Measurements from ENCODE around the gene CES2. TPM values are rescaled to one million over a fixed set of nuclear protein-coding genes. Genes with fewer than 3 reads are reported as not detected.

CES2 gene
- total RNA-seq, 1 experiment from 2014 or later = 35.4 TPM

DNA sequence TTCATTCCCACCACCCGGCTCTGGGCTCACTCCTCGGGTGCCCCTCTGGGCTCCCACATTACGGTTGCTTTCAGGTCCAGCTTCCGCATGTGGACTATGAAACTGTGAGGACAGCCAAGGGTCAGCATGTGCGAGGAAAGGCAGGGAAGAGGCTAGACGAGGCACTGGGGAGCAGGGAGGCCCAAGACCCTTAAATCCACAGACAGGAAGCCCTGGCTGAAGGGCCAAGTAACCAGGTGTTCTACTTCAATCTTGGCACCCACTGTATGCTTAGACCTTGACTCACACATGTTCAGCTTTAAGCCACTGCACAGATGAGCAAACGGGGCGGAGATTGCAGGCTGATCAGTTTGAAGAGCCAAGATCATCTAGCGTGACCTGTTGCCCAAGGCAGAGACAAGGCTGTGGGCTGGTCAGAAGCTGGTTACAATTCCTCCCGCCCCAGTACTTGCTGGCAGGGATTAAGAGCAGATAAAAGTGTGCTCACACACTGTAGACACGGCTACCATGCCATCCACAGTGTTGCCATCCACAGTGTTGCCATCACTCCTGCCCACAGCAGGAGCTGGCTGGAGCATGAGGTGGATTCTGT, 53.0 kb downstream of the CES2 start, which contains the start of gene CES4A:
Gene CES4A, plus strand, starts transcription at position 393 of the 592 bp plus-strand sequence. Its CDS starts 184 bp downstream, at position 577.
- ChIA-PET POLR2A (no interaction called here), RAD21 (ENCODE audit: low non-redundant PET in 1 of 2, low total read pairs in 2 of 2, uncharacterized antibody in 2 of 2, unreplicated experiment in 2 of 2) (no interaction called here), CTCF (no interaction called here)
- Histone ChIP-seq H3K4me1 (ENCODE audit: control insufficient read depth in 1 of 2, insufficient read depth in 2 of 2, low read length in 2 of 2) (peaks cover 0 to 3% of the 10 kb centered on the region in 2 experiments; a peak in 1 of 4 replicates), H3K27ac (ENCODE audit: low read depth, low read length) (no peak within 1 kb of the TSS), H3K4me3 (replicated peaks in 1 of 2; ENCODE audit: low read depth in 1 of 2, low read length in 2 of 2) (no peak within 1 kb of the TSS), H3K4me2 (ENCODE audit: low read length) (no peak within 1 kb of the TSS), H3K36me3 (ENCODE audit: control insufficient read depth in 1 of 2, insufficient read depth in 2 of 2, low read length in 2 of 2) (no peaks in the 10 kb centered on the region), H3K27me3 (ENCODE audit: insufficient read depth, low read length) (no peaks in the 10 kb centered on the region), H3K9me3 (ENCODE audit: control insufficient read depth in 1 of 2, insufficient read depth in 1 of 2, low read depth in 1 of 2, low read length in 2 of 2) (no peaks in the 10 kb centered on the region), H3K9ac (ENCODE audit: low read length) (no peak within 1 kb of the TSS), H3K79me2 (ENCODE audit: insufficient read depth, low read length) (no peaks in the 10 kb centered on the region), H4K20me1 (ENCODE audit: insufficient read depth) (no peaks in the 10 kb centered on the region), H3K9me2 (ENCODE audit: insufficient read depth) (no peaks in the 10 kb centered on the region), H2AFZ (ENCODE audit: low read depth, low read length, poor library complexity, severe bottlenecking) (no peak within 1 kb of the TSS)
- TF ChIP-seq ZNF274 (IDR thresholded peaks at IDR 0.05; ENCODE audit: low read depth, low read length) (no peak), SP1 (IDR thresholded peaks at IDR 0.05; ENCODE audit: low read depth) (no peak), CEBPB (IDR thresholded peaks at IDR 0.05; ENCODE audit: low read depth) (no peak), JUND (IDR thresholded peaks at IDR 0.05) (no peak), CBX3 (IDR thresholded peaks at IDR 0.05; ENCODE audit: low read depth) (no peak), ZBTB33 (IDR thresholded peaks at IDR 0.05; ENCODE audit: extremely low read depth, insufficient replicate concordance, low read length) (no peak), POLR2AphosphoS5 (IDR thresholded peaks at IDR 0.05; ENCODE audit: low read depth, low read length) (no peak), FOSL1 (IDR thresholded peaks at IDR 0.05; ENCODE audit: low read depth) (no peak), EGR1 (IDR thresholded peaks at IDR 0.05; ENCODE audit: low read depth) (no peak), YY1 (IDR thresholded peaks at IDR 0.05; ENCODE audit: extremely low read depth, insufficient replicate concordance, low read depth, low read length) (no peak), MAX (IDR thresholded peaks at IDR 0.05) (no peak), SIN3A (IDR thresholded peaks at IDR 0.05; ENCODE audit: low read depth) (no peak), ELF1 (IDR thresholded peaks at IDR 0.05; ENCODE audit: borderline replicate concordance, low read depth) (no peak), ZFX (IDR thresholded peaks at IDR 0.05) (no peak)
- TF ChIP-seq, protein P1, sequence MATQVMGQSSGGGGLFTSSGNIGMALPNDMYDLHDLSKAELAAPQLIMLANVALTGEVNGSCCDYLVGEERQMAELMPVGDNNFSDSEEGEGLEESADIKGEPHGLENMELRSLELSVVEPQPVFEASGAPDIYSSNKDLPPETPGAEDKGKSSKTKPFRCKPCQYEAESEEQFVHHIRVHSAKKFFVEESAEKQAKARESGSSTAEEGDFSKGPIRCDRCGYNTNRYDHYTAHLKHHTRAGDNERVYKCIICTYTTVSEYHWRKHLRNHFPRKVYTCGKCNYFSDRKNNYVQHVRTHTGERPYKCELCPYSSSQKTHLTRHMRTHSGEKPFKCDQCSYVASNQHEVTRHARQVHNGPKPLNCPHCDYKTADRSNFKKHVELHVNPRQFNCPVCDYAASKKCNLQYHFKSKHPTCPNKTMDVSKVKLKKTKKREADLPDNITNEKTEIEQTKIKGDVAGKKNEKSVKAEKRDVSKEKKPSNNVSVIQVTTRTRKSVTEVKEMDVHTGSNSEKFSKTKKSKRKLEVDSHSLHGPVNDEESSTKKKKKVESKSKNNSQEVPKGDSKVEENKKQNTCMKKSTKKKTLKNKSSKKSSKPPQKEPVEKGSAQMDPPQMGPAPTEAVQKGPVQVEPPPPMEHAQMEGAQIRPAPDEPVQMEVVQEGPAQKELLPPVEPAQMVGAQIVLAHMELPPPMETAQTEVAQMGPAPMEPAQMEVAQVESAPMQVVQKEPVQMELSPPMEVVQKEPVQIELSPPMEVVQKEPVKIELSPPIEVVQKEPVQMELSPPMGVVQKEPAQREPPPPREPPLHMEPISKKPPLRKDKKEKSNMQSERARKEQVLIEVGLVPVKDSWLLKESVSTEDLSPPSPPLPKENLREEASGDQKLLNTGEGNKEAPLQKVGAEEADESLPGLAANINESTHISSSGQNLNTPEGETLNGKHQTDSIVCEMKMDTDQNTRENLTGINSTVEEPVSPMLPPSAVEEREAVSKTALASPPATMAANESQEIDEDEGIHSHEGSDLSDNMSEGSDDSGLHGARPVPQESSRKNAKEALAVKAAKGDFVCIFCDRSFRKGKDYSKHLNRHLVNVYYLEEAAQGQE (IDR thresholded peaks at IDR 0.05; ENCODE audit: low read depth) = no peak
- TF ChIP-seq, protein P2, sequence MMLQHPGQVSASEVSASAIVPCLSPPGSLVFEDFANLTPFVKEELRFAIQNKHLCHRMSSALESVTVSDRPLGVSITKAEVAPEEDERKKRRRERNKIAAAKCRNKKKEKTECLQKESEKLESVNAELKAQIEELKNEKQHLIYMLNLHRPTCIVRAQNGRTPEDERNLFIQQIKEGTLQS (IDR thresholded peaks at IDR 0.05) = no peak
- DNase-seq (ENCODE audit: low read depth, low spot score) = no peak
- ATAC-seq = no peak
- intact Hi-C loops (cut with micrococcal nuclease) = no loop called here
- no TSS peak for BruUV-seq (replicated peaks)

All from HCT116 (cell line).